WTC11 (cell line): ENCODE data around the gene PCDHGA1. TPM values are rescaled to one million over a fixed set of nuclear protein-coding genes. Genes with fewer than 3 reads are reported as not detected.

ENCODE experiments used
- ATAC-seq: fragments of 200-7000 bp; cut with Tn5 transposase; 2 replicates; pipeline ENCODE4 v1.10.0; 2021; ENCODE audit warnings: mild to moderate bottlenecking, moderate library complexity
- CTCF ChIA-PET: fragments of 300-600 bp; sonication (Branson Sonifier 250); formaldehyde crosslinking; loops from one replicate; lab custom pipeline; 2021; ENCODE audit warnings: antibody characterized with exemption; lab: Charles Lee
- POLR2A ChIA-PET: fragments of 350-600 bp; sonication (Branson Sonifier 250); formaldehyde crosslinking; loops from one replicate; lab custom pipeline; 2021; ENCODE audit warnings: antibody characterized with exemption; lab: Charles Lee
- DNase-seq: peaks from one replicate; pipeline ENCODE4 v3.0.0; 2021; ENCODE audit warnings: low spot score
- H3K27ac Mint-ChIP-seq: 2 replicates; pipeline ENCODE4 v1.8.0; 2021; ENCODE audit warnings: mixed read lengths
- H3K27me3 Mint-ChIP-seq: 2 replicates; pipeline ENCODE4 v1.8.0; 2021; ENCODE audit warnings: low read depth, mild to moderate bottlenecking, moderate library complexity, mixed read lengths
- H3K36me3 Mint-ChIP-seq: 2 replicates; pipeline ENCODE4 v1.8.0; 2021; ENCODE audit warnings: mixed read lengths
- H3K4me1 Mint-ChIP-seq: 2 replicates; pipeline ENCODE4 v1.8.0; 2022; ENCODE audit warnings: mixed read lengths
- H3K4me3 Mint-ChIP-seq: 2 replicates; pipeline ENCODE4 v1.8.0; 2021; ENCODE audit warnings: mild to moderate bottlenecking, moderate library complexity, mixed read lengths
- H3K9me3 Mint-ChIP-seq: 2 replicates; pipeline ENCODE4 v1.8.0; 2021; ENCODE audit warnings: mixed read lengths
- CDX4 ChIP-seq: fragments of 250-450 bp; sonication (Bioruptor Pico); IDR thresholded peaks from 2 replicates; pipeline ENCODE4 v1.9.0; 2021; ENCODE audit warnings: moderate library complexity, mild to moderate bottlenecking, inconsistent platforms, borderline replicate concordance
- CREM ChIP-seq: sonication (generic); formaldehyde crosslinking; IDR thresholded peaks from 2 replicates; pipeline ENCODE4 v1.8.1; 2022; ENCODE audit warnings: mild to moderate bottlenecking, missing genetic modification reagents, moderate library complexity
- ELF4 ChIP-seq: sonication (generic); formaldehyde crosslinking; IDR thresholded peaks from 2 replicates; pipeline ENCODE4 v1.8.1; 2022; ENCODE audit warnings: low read depth, mild to moderate bottlenecking, moderate library complexity, missing genetic modification reagents
- EMX1 ChIP-seq: fragments of 250-450 bp; sonication (Bioruptor Pico); IDR thresholded peaks from 2 replicates; pipeline ENCODE4 v1.8.0; 2021; ENCODE audit warnings: mild to moderate bottlenecking
- IRF2 ChIP-seq: sonication (generic); formaldehyde crosslinking; IDR thresholded peaks from 2 replicates; pipeline ENCODE4 v1.8.0; 2022; ENCODE audit warnings: low read depth, missing genetic modification reagents, borderline replicate concordance
- JAZF1 ChIP-seq: fragments of 250-450 bp; sonication (Bioruptor Pico); IDR thresholded peaks from 2 replicates; pipeline ENCODE4 v1.9.0; 2021; ENCODE audit warnings: moderate library complexity, mild to moderate bottlenecking, inconsistent platforms
- NFYB ChIP-seq: sonication (generic); formaldehyde crosslinking; conservative IDR thresholded peaks from 2 replicates; pipeline ENCODE4 v1.8.0; 2022; ENCODE audit warnings: low read depth, missing genetic modification reagents
- SMAD3 ChIP-seq: sonication (generic); formaldehyde crosslinking; IDR thresholded peaks from 2 replicates; pipeline ENCODE4 v1.8.0; 2022; ENCODE audit warnings: missing genetic modification reagents, mild to moderate bottlenecking, borderline replicate concordance
- SMAD4 ChIP-seq: sonication (generic); formaldehyde crosslinking; IDR thresholded peaks from 2 replicates; pipeline ENCODE4 v1.8.0; 2022; ENCODE audit warnings: mild to moderate bottlenecking, missing genetic modification reagents
- SP1 ChIP-seq: sonication (generic); formaldehyde crosslinking; conservative IDR thresholded peaks from 2 replicates; pipeline ENCODE4 v1.8.1; 2022; ENCODE audit warnings: missing genetic modification reagents
- TCF7 ChIP-seq: sonication (generic); formaldehyde crosslinking; IDR thresholded peaks from 2 replicates; pipeline ENCODE4 v1.8.0; 2022; ENCODE audit warnings: mild to moderate bottlenecking, low read depth, missing genetic modification reagents, moderate library complexity
- USF1 ChIP-seq: sonication (generic); formaldehyde crosslinking; IDR thresholded peaks from 2 replicates; pipeline ENCODE4 v1.8.0; 2022; ENCODE audit warnings: mild to moderate bottlenecking, missing genetic modification reagents
- ZBTB43 ChIP-seq: sonication (generic); formaldehyde crosslinking; IDR thresholded peaks from 2 replicates; pipeline ENCODE4 v1.8.1; 2023; ENCODE audit warnings: mild to moderate bottlenecking, missing genetic modification reagents
- ZNF121 ChIP-seq: sonication (generic); formaldehyde crosslinking; IDR thresholded peaks from 2 replicates; pipeline ENCODE4 v1.8.0; 2023; ENCODE audit warnings: missing genetic modification reagents
- ZNF219 ChIP-seq: sonication (generic); formaldehyde crosslinking; IDR thresholded peaks from 2 replicates; pipeline ENCODE4 v1.8.0; 2023; ENCODE audit warnings: missing genetic modification reagents, mild to moderate bottlenecking, borderline replicate concordance
- ZNF263 ChIP-seq: sonication (generic); formaldehyde crosslinking; IDR thresholded peaks from 2 replicates; pipeline ENCODE4 v1.8.1; 2022; ENCODE audit warnings: low read depth, mild to moderate bottlenecking, moderate library complexity, missing genetic modification reagents
- ZNF416 ChIP-seq: fragments of 250-450 bp; sonication (Bioruptor Pico); IDR thresholded peaks from 2 replicates; pipeline ENCODE4 v1.9.0; 2021; ENCODE audit warnings: mild to moderate bottlenecking, inconsistent platforms
- total RNA-seq: library from RNA; stranded (reverse); gene quantifications from 3 replicates; pipeline ENCODE4 v1.2.3, GENCODE V29; 2021
- TF ChIP-seq, protein P1 (sequence below): sonication (generic); formaldehyde crosslinking; IDR thresholded peaks from 2 replicates; pipeline ENCODE4 v1.8.1; 2023; ENCODE audit warnings: mild to moderate bottlenecking, missing genetic modification reagents, moderate library complexity
- TF ChIP-seq, protein P2 (sequence below): sonication (generic); formaldehyde crosslinking; IDR thresholded peaks from 2 replicates; pipeline ENCODE4 v1.8.1; 2022; ENCODE audit warnings: mild to moderate bottlenecking, moderate library complexity, missing genetic modification reagents
- TF ChIP-seq, protein P3 (sequence below): sonication (generic); formaldehyde crosslinking; IDR thresholded peaks from 2 replicates; pipeline ENCODE4 v1.8.0; 2023; ENCODE audit warnings: missing genetic modification reagents

PCDHGA1 gene
- total RNA-seq, 1 experiment from 2014 or later: 1.5 TPM

DNA sequence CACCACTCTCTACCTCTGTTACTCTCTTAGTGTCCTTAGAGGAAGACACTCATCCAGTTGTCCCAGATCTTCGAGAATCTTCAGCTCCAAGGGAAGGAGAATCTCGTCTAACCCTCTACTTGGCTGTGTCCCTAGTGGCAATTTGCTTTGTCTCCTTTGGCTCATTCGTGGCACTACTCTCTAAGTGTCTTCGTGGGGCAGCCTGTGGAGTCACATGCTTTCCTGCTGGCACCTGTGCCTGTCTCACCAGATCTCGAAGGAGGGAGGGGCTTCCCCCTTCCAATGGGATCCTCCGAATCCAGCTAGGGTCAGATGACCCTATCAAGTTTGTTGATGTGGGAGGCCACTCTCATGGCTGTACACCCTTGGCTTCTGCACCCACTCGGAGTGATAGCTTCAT, 156.8 kb downstream of the PCDHGA1 start:
- Mint-ChIP-seq H3K4me3 (no peak overlapping the region), H3K27me3 (peaks cover 56% of the 10 kb centered on the region), H3K4me1 (peaks cover 65% of the 10 kb centered on the region), H3K36me3 (peaks cover 16% of the 10 kb centered on the region), H3K27ac (no peak overlapping the region), H3K9me3 (no peaks in the 10 kb centered on the region)
- ATAC-seq (no peak), DNase-seq (no peak)
- ChIA-PET POLR2A (no interaction called here), CTCF (interaction anchor here (1.2 to 4.6 kb wide), 4 partner anchors 9 to 38 kb away, joined by 4 to 42 read pairs (median 36); partner anchors contain the start of gene PCDHGC3)
- TF ChIP-seq ZNF416 (CRISPR knock-in tag) (no peak), SP1 (no peak), IRF2 (no peak), ZBTB43 (CRISPR knock-in tag) (no peak), EMX1 (CRISPR knock-in tag) (no peak), TCF7 (no peak), ZNF263 (no peak), CREM (no peak), SMAD3 (CRISPR knock-in tag) (no peak), NFYB (CRISPR knock-in tag) (no peak), SMAD4 (CRISPR knock-in tag) (no peak)
- TF ChIP-seq, protein P1, sequence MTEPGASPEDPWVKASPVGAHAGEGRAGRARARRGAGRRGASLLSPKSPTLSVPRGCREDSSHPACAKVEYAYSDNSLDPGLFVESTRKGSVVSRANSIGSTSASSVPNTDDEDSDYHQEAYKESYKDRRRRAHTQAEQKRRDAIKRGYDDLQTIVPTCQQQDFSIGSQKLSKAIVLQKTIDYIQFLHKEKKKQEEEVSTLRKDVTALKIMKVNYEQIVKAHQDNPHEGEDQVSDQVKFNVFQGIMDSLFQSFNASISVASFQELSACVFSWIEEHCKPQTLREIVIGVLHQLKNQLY: no peak
- TF ChIP-seq, protein P2, sequence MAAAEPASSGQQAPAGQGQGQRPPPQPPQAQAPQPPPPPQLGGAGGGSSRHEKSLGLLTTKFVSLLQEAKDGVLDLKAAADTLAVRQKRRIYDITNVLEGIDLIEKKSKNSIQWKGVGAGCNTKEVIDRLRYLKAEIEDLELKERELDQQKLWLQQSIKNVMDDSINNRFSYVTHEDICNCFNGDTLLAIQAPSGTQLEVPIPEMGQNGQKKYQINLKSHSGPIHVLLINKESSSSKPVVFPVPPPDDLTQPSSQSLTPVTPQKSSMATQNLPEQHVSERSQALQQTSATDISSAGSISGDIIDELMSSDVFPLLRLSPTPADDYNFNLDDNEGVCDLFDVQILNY (CRISPR knock-in tag): no peak

DNA sequence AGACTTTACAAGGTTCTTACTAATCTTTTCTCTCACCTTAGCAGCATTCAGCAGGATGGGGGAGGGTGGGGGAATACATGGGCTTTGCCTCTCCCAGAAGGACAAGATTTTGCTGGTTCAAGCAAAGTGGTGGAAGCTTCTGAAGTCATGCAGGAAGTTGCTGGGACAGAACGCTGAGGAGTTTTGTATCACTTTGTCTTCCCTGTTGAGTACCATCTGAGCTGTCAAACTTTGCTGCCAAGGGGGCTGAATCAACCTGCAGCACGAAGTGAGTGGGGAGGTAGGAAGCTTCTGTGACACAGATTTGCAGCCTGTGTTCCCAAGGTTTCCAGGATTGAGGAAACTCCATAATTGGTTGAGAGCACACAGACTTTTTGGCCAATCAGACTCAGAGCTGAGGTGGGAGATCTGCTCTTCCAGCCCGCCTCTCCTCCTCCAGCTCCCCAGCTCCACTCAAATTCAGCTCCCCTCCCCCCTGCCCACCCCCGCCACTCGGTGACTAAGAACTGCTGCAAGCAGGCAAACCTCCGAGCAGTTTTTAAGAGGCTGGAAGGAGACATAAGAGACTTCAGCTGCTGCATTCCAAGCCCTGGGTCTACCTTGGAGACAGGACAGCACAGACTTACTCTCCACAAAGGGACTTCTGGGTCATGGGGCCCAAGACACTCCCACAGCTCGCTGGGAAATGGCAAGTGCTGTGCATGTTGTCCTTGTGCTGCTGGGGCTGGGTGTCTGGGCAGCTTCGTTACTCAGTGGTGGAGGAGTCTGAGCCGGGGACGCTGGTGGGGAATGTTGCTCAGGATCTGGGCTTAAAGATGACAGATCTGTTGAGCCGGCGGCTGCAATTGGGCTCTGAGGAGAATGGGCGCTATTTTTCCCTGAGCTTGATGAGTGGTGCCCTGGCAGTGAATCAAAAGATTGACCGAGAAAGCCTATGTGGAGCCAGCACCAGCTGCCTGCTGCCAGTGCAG, 158.6 kb downstream of the PCDHGA1 start, which contains the start of gene PCDHGC5:
Gene PCDHGC5 (plus strand): TSS at position 491 of the 971 bp plus-strand sequence. CDS start 160 bp downstream, at position 651.
- DNase-seq (no peak), ATAC-seq (no peak)
- no peak within 1 kb of the TSS for H3K4me3 Mint-ChIP-seq
- ChIA-PET POLR2A (interaction anchor here (1.7 kb wide), 1 partner anchor 11 kb away, joined by 6 read pairs; no protein-coding TSS in a partner anchor), CTCF (interaction anchor here (0.9 to 4.1 kb wide), 10 partner anchors 10 to 266 kb away, joined by 3 to 36 read pairs (median 6); partner anchors contain the start of genes PCDHB14, PCDHGA10, PCDHGA11 and PCDHGA12)
- H3K9me3 Mint-ChIP-seq: no peaks in the 10 kb centered on the region
- no peak for TF ChIP-seq ZNF219
- TF ChIP-seq ZNF121 (CRISPR knock-in tag): peak; percentile 38; the same call in 1 of the 2 replicates
- no peak within 1 kb of the TSS for H3K27ac Mint-ChIP-seq
- peaks cover 16% of the 10 kb centered on the region for H3K36me3 Mint-ChIP-seq
- H3K4me1 Mint-ChIP-seq: peaks cover 50% of the 10 kb centered on the region
- peaks cover 73% of the 10 kb centered on the region for H3K27me3 Mint-ChIP-seq

GRCh38 chr5:141489841-141490240, 159.5 kb downstream of the PCDHGA1 start:
- Mint-ChIP-seq H3K27ac (no peak overlapping the region), H3K36me3 (peaks cover 16% of the 10 kb centered on the region)

More at GRCh38 chr5:141489841-141490240, 159.5 kb downstream of the PCDHGA1 start:
- Mint-ChIP-seq H3K27me3 (peaks cover 77% of the 10 kb centered on the region), H3K9me3 (no peaks in the 10 kb centered on the region), H3K4me1 (peaks cover 54% of the 10 kb centered on the region), H3K4me3 (no peak overlapping the region)
- ATAC-seq (no peak), DNase-seq (no peak)
- ChIA-PET POLR2A (no interaction called here), CTCF (interaction anchor here (1.2 to 4.1 kb wide), 4 partner anchors 11 to 77 kb away, joined by 4 to 36 read pairs (median 10); partner anchors contain the start of genes PCDHGA10, PCDHGA11 and PCDHGC3)
- TF ChIP-seq TCF7 (no peak), ELF4 (CRISPR knock-in tag) (no peak), CDX4 (CRISPR knock-in tag) (no peak), USF1 (no peak), JAZF1 (CRISPR knock-in tag) (no peak)
- TF ChIP-seq, protein P3, sequence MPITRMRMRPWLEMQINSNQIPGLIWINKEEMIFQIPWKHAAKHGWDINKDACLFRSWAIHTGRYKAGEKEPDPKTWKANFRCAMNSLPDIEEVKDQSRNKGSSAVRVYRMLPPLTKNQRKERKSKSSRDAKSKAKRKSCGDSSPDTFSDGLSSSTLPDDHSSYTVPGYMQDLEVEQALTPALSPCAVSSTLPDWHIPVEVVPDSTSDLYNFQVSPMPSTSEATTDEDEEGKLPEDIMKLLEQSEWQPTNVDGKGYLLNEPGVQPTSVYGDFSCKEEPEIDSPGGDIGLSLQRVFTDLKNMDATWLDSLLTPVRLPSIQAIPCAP (CRISPR knock-in tag): no peak
